ENCODE data around the gene GFOD2.

The GFOD2 gene

GRCh38 chr16:67628216-67628615 lies 90.9 kb downstream of the GFOD2 start:
- no peak for DNase-seq

Measured in EL (cell line).